IMR-90 (cell line): ENCODE data around the gene EID2B. TPM values are rescaled to one million over a fixed set of nuclear protein-coding genes. Genes with fewer than 3 reads are reported as not detected.

Experiments
- ATAC-seq: fragments of 200-7000 bp; cut with Tn5 transposase; 2 replicates; pipeline ENCODE4 v1.9.1; 2020; ENCODE audit warnings: low read depth, mild to moderate bottlenecking, moderate library complexity
- BruUV-seq: library from RNA; stranded (reverse); fragments of 400-500 nt; replicated peaks from 2 replicates; lab custom pipeline; 2021; lab: Mats Ljungman, UMichigan
- CTCF ChIA-PET: fragments of 300-600 bp; formaldehyde crosslinking; extraction: SDS; loops from one replicate; lab custom pipeline; 2021; ENCODE audit warnings: antibody characterized with exemption; lab: Yijun Ruan, JAX
- POLR2A ChIA-PET: fragments of 300-600 bp; sonication (Branson Sonifier 250); formaldehyde crosslinking; loops from one replicate; lab custom pipeline; 2022; ENCODE audit warnings: antibody characterized with exemption; ENCODE audit not compliant: unreplicated experiment; lab: Charles Lee
- DNase-seq: peaks from one replicate; pipeline ENCODE4 v3.0.0; 2013
- H2AFZ ChIP-seq: replicated peaks from 2 replicates; pipeline ENCODE3; 2013; ENCODE audit warnings: low read length, mild to moderate bottlenecking; ENCODE audit not compliant: poor library complexity
- H2AK5ac ChIP-seq: 2 replicates; pipeline ENCODE4 v1.6.1; 2013; ENCODE audit warnings: low read depth, low read length, inconsistent platforms
- H2AK9ac ChIP-seq: replicated peaks from 2 replicates; pipeline ENCODE3; 2013; ENCODE audit warnings: mild to moderate bottlenecking, low read depth, low read length, moderate library complexity; ENCODE audit not compliant: poor library complexity
- H2BK120ac ChIP-seq: 2 replicates; pipeline ENCODE4 v1.6.1; 2013; ENCODE audit warnings: low read depth, low read length, inconsistent platforms
- H2BK15ac ChIP-seq: 3 replicates; pipeline ENCODE4 v1.6.1; 2013; ENCODE audit warnings: low read depth, low read length, inconsistent platforms
- H2BK20ac ChIP-seq: 2 replicates; pipeline ENCODE4 v1.6.1; 2013; ENCODE audit warnings: low read depth, mild to moderate bottlenecking, inconsistent platforms, low read length, moderate library complexity
- H2BK5ac ChIP-seq: 2 replicates; pipeline ENCODE4 v1.6.1; 2013; ENCODE audit warnings: mild to moderate bottlenecking, low read depth, low read length, inconsistent platforms; ENCODE audit not compliant: poor library complexity, severe bottlenecking
- H3K14ac ChIP-seq: replicated peaks from 2 replicates; pipeline ENCODE4 v1.6.1; 2013; ENCODE audit warnings: low read depth, low read length, inconsistent platforms
- H3K18ac ChIP-seq: 2 replicates; pipeline ENCODE4 v1.6.1; 2013; ENCODE audit warnings: low read depth, low read length, control low read depth
- H3K23ac ChIP-seq: 2 replicates; pipeline ENCODE4 v1.6.1; 2013; ENCODE audit warnings: low read depth, low read length, inconsistent platforms
- H3K27ac ChIP-seq: 2 replicates; pipeline ENCODE4 v1.5.1; 2013; ENCODE audit warnings: mild to moderate bottlenecking, control low read depth, low read length; ENCODE audit not compliant: insufficient read depth
- H3K27me3 ChIP-seq: 2 replicates; pipeline ENCODE4 v1.6.1; 2013; ENCODE audit warnings: low read length; ENCODE audit not compliant: control insufficient read depth, insufficient read depth
- H3K36me3 ChIP-seq: 2 replicates; pipeline ENCODE4 v1.6.1; 2013; ENCODE audit warnings: low read length, mixed read lengths; ENCODE audit not compliant: control insufficient read depth, insufficient read depth
- H3K4ac ChIP-seq: 2 replicates; pipeline ENCODE4 v1.6.1; 2013; ENCODE audit warnings: low read depth, low read length, inconsistent platforms
- H3K4me1 ChIP-seq: 2 replicates; pipeline ENCODE4 v1.6.1; 2013; ENCODE audit warnings: low read length, mixed read lengths; ENCODE audit not compliant: control insufficient read depth, insufficient read depth
- H3K4me2 ChIP-seq: 2 replicates; pipeline ENCODE4 v1.6.1; 2013; ENCODE audit warnings: low read depth, mild to moderate bottlenecking, control low read depth, low read length, moderate library complexity
- H3K4me3 ChIP-seq: 2 replicates; pipeline ENCODE4 v1.5.1; 2013; ENCODE audit warnings: low read depth, mild to moderate bottlenecking, control low read depth, low read length, moderate library complexity; ENCODE audit not compliant: insufficient read depth
- H3K56ac ChIP-seq: 2 replicates; pipeline ENCODE4 v1.6.1; 2013; ENCODE audit warnings: low read length, inconsistent platforms; ENCODE audit not compliant: insufficient read depth; ENCODE audit errors: extremely low read depth
- H3K79me1 ChIP-seq, 2 experiments: 2 replicates each; pipeline ENCODE4 v1.6.1; 2013; ENCODE audit warnings: low read length in 2 of 2, inconsistent platforms in 1 of 2, low read depth in 1 of 2
- H3K9ac ChIP-seq: 2 replicates; pipeline ENCODE4 v1.6.1; 2013; ENCODE audit warnings: low read depth, low read length, control low read depth
- H3K9me1 ChIP-seq: 2 replicates; pipeline ENCODE4 v1.6.1; 2013; ENCODE audit warnings: low read length, inconsistent platforms; ENCODE audit not compliant: insufficient read depth
- H3K9me3 ChIP-seq: 2 replicates; pipeline ENCODE4 v1.6.1; 2013; ENCODE audit warnings: low read length; ENCODE audit not compliant: control insufficient read depth, insufficient read depth
- H4K20me1 ChIP-seq: 2 replicates; pipeline ENCODE4 v1.6.1; 2013; ENCODE audit warnings: low read length, inconsistent platforms; ENCODE audit not compliant: insufficient read depth
- H4K5ac ChIP-seq: 2 replicates; pipeline ENCODE4 v1.6.1; 2013; ENCODE audit warnings: mild to moderate bottlenecking, low read depth, low read length, control low read depth
- H4K8ac ChIP-seq, 2 experiments: 2 replicates each; pipeline ENCODE4 v1.6.1; 2013; ENCODE audit warnings: low read depth in 2 of 2, low read length in 2 of 2, control low read depth in 1 of 2, inconsistent platforms in 1 of 2
- H4K91ac ChIP-seq: 2 replicates; pipeline ENCODE4 v1.6.1; 2013; ENCODE audit warnings: low read depth, low read length, inconsistent platforms; ENCODE audit not compliant: insufficient read depth
- BHLHE40 ChIP-seq: fragments of 150-350 bp; IDR thresholded peaks from 2 replicates; pipeline ENCODE4 v1.6.1; 2016; ENCODE audit warnings: mild to moderate bottlenecking, low read depth, low read length
- CEBPB ChIP-seq: IDR thresholded peaks from 2 replicates; pipeline ENCODE4 v1.6.1; 2012; ENCODE audit warnings: low read depth, low read length, improper control_type of control experiment
- CHD1 ChIP-seq: IDR thresholded peaks from 2 replicates; pipeline ENCODE4 v1.6.1; 2012; ENCODE audit warnings: low read depth, low read length, improper control_type of control experiment
- ELK1 ChIP-seq: fragments of 150-350 bp; IDR thresholded peaks from 2 replicates; pipeline ENCODE4 v1.6.1; 2016; ENCODE audit warnings: low read depth, mild to moderate bottlenecking, low read length, moderate library complexity, borderline replicate concordance
- FOS ChIP-seq: fragments of 150-350 bp; IDR thresholded peaks from 2 replicates; pipeline ENCODE4 v1.6.1; 2016; ENCODE audit warnings: low read depth, low read length
- MAZ ChIP-seq: IDR thresholded peaks from 2 replicates; pipeline ENCODE4 v1.6.1; 2012; ENCODE audit warnings: low read depth, mild to moderate bottlenecking, low read length, improper control_type of control experiment, moderate library complexity, borderline replicate concordance
- NFE2L2 ChIP-seq: fragments of 150-350 bp; IDR thresholded peaks from 2 replicates; pipeline ENCODE4 v1.6.1; 2016; ENCODE audit warnings: low read depth, mild to moderate bottlenecking, low read length
- RAD21 ChIP-seq: IDR thresholded peaks from 2 replicates; pipeline ENCODE4 v1.6.1; 2012; ENCODE audit warnings: low read length, improper control_type of control experiment
- RCOR1 ChIP-seq: IDR thresholded peaks from 2 replicates; pipeline ENCODE4 v1.6.1; 2012; ENCODE audit warnings: mild to moderate bottlenecking, low read length, improper control_type of control experiment; ENCODE audit not compliant: insufficient replicate concordance
- SMC3 ChIP-seq: fragments of 150-350 bp; IDR thresholded peaks from 2 replicates; pipeline ENCODE4 v1.6.1; 2016; ENCODE audit warnings: low read depth, mild to moderate bottlenecking, antibody characterized with exemption, low read length, moderate library complexity
- WGBS, 2 experiments: methylation state at CpG; one replicate each; pipeline versions ENCODE4 v1.1.5 to v1.1.7; 2013; ENCODE audit warnings: missing lambda C conversion rate in 2 of 2; ENCODE audit not compliant: insufficient read length in 1 of 2; ENCODE audit errors: extremely low coverage in 2 of 2; 5-methylcytosine and 5-hydroxymethylcytosine counted together
- dilution Hi-C: fragments of 300-500 bp; cut with HindIII; formaldehyde crosslinking; loops from one replicate; pipeline ENCODE4 v1.14.3; 2018; ENCODE audit warnings: low sequenced_read_pairs; ENCODE audit not compliant: unreplicated experiment
- in situ Hi-C: fragments of 300-500 bp; cut with MboI; formaldehyde crosslinking; loops from 3 replicates; pipeline ENCODE4 v1.14.3; 2019; ENCODE audit warnings: low sequenced_read_pairs, inconsistent platforms, mixed read lengths
- intact Hi-C: fragments of 100-400 bp; cut with micrococcal nuclease; formaldehyde crosslinking; loops from 2 replicates; pipeline ENCODE4 v1.10.0; 2022
- polyA plus RNA-seq, 3 experiments: library from polyadenylated mRNA; depleted of rRNA; stranded (reverse); fragments of >200 nt; gene quantifications; 2 replicates each; pipeline ENCODE4 v1.2.3, GENCODE V29; 2012; ENCODE audit warnings: low replicate concordance in 1 of 3
- total RNA-seq: library from RNA; depleted of rRNA; stranded (reverse); fragments of >200 nt; gene quantifications from 2 replicates; pipeline ENCODE4 v1.2.3, GENCODE V29; 2012

EID2B gene
- total and polyA plus RNA-seq, 2 of the 4 experiments (the other 2 are of a cell fraction), result 2.5 to 2.7 TPM

GRCh38 chr19:39492225-39492624, 40.4 kb downstream of the EID2B start:
- Histone ChIP-seq H3K23ac (no peak overlapping the region), H3K4me3 (no peak overlapping the region), H3K18ac (no peak overlapping the region), H3K9ac (no peak overlapping the region), H3K4me1 (no peaks in the 10 kb centered on the region), H4K8ac (no peak overlapping the region), H3K27ac (no peak overlapping the region), H2BK120ac (no peak overlapping the region), H3K9me3 (no peaks in the 10 kb centered on the region), H4K20me1 (no peaks in the 10 kb centered on the region), H3K14ac (no peak overlapping the region), H3K79me1 (no peaks in the 10 kb centered on the region; a peak in 1 of 4 replicates), H3K27me3 (peaks cover 3% of the 10 kb centered on the region; the same call in 1 of the 2 replicates), H3K4ac (no peak overlapping the region), H2BK20ac (no peak overlapping the region), H3K56ac (no peak overlapping the region), H4K5ac (no peak overlapping the region), H2AK5ac (no peak overlapping the region), H2BK15ac (no peak overlapping the region), H3K4me2 (no peak overlapping the region), H4K91ac (no peak overlapping the region), H2AFZ (no peak overlapping the region), H2BK5ac (no peak overlapping the region), H3K9me1 (peaks cover 3% of the 10 kb centered on the region; the same call in 1 of the 2 replicates), H3K36me3 (peaks cover 29% of the 10 kb centered on the region), H2AK9ac (no peak overlapping the region)
- ChIA-PET CTCF (no interaction called here), POLR2A (no interaction called here)
- no TSS peak for BruUV-seq
- ATAC-seq (no peak), DNase-seq (no peak)
- in situ Hi-C loops, result no loop called here
- TF ChIP-seq RAD21 (no peak), NFE2L2 (no peak), BHLHE40 (no peak), CEBPB (no peak), ELK1 (no peak), SMC3 (no peak), RCOR1 (no peak), MAZ (no peak), FOS (no peak), CHD1 (no peak)
- intact Hi-C loops, result no loop called here
- dilution Hi-C loops, result no loop called here
- WGBS, 2 experiments, result no CpG with 5 or more reads among the region's 6 CpGs
